PC-3 (cell line): Measurements from ENCODE around the gene DLL3. TPM values are rescaled to one million over a fixed set of nuclear protein-coding genes. Genes with fewer than 3 reads are reported as not detected.

Source experiments
- ATAC-seq: fragments of 200-7000 bp; cut with Tn5 transposase; 2 replicates; pipeline ENCODE4 v1.9.1; 2020; ENCODE audit warnings: mild to moderate bottlenecking, moderate library complexity
- BruUV-seq: library from RNA; stranded (reverse); fragments of 400-500 nt; replicated peaks from 2 replicates; lab custom pipeline; 2021; lab: Mats Ljungman, UMichigan
- CTCF ChIA-PET: fragments of 300-600 bp; sonication (Branson Sonifier 250); formaldehyde crosslinking; loops from one replicate; lab custom pipeline; 2022; ENCODE audit warnings: antibody characterized with exemption; lab: Charles Lee
- POLR2A ChIA-PET: fragments of 300-600 bp; sonication (Branson Sonifier 250); formaldehyde crosslinking; loops from one replicate; lab custom pipeline; 2022; ENCODE audit warnings: antibody characterized with exemption; ENCODE audit not compliant: unreplicated experiment; lab: Charles Lee
- DNase-seq: peaks from one replicate; pipeline ENCODE4 v3.0.0-alpha.2; 2015
- H2AFZ ChIP-seq: fragments of 300-600 bp; sonication (generic); 2 replicates; pipeline ENCODE4 v1.6.0; 2016; ENCODE audit warnings: antibody characterized with exemption, low read length
- H3F3A ChIP-seq: fragments of 300-600 bp; sonication (generic); one replicate; pipeline ENCODE4 v1.6.0; 2017; ENCODE audit warnings: antibody characterized with exemption, low read length, control low read depth, mild to moderate bottlenecking; ENCODE audit not compliant: unreplicated experiment
- H3K27ac ChIP-seq: fragments of 300-600 bp; sonication (generic); 2 replicates; pipeline ENCODE4 v1.5.1; 2016; ENCODE audit warnings: mild to moderate bottlenecking, low read length
- H3K27me3 ChIP-seq: fragments of 300-600 bp; sonication (generic); 2 replicates; pipeline ENCODE4 v1.6.1; 2016; ENCODE audit warnings: low read length, mixed read lengths
- H3K36me3 ChIP-seq: fragments of 300-600 bp; sonication (generic); 2 replicates; pipeline ENCODE4 v1.6.1; 2016; ENCODE audit warnings: low read depth, mixed run types, low read length, mixed read lengths
- H3K4me1 ChIP-seq: fragments of 300-600 bp; sonication (generic); 2 replicates; pipeline ENCODE4 v1.5.1; 2016; ENCODE audit warnings: low read length; ENCODE audit not compliant: insufficient read depth
- H3K4me2 ChIP-seq: fragments of 300-600 bp; sonication (generic); 2 replicates; pipeline ENCODE4 v1.6.0; 2016; ENCODE audit warnings: low read length
- H3K4me3 ChIP-seq: fragments of 300-600 bp; sonication (generic); 2 replicates; pipeline ENCODE4 v1.5.1; 2016; ENCODE audit warnings: mild to moderate bottlenecking, low read length, mixed read lengths
- H3K79me2 ChIP-seq: fragments of 300-600 bp; sonication (generic); 2 replicates; pipeline ENCODE4 v1.6.1; 2017; ENCODE audit warnings: low read length, mixed read lengths
- H3K9ac ChIP-seq: fragments of 300-600 bp; sonication (generic); 2 replicates; pipeline ENCODE4 v1.6.0; 2016; ENCODE audit warnings: mild to moderate bottlenecking, low read length
- H3K9me2 ChIP-seq: fragments of 300-600 bp; sonication (generic); replicated peaks from 2 replicates; pipeline ENCODE4 v1.6.1; 2016; ENCODE audit warnings: mixed run types, low read length, mixed read lengths
- H3K9me3 ChIP-seq: fragments of 300-600 bp; sonication (generic); 2 replicates; pipeline ENCODE4 v1.6.1; 2016; ENCODE audit warnings: low read length, mixed read lengths
- H4K20me1 ChIP-seq: fragments of 300-600 bp; sonication (generic); 2 replicates; pipeline ENCODE4 v1.6.1; 2016; ENCODE audit warnings: low read length, mixed read lengths
- CTCF ChIP-seq: fragments of 300-600 bp; sonication (generic); conservative IDR thresholded peaks from 2 replicates; pipeline ENCODE4 v1.5.1; 2017; ENCODE audit warnings: antibody characterized with exemption, low read depth, mild to moderate bottlenecking, low read length
- EZH2 ChIP-seq: fragments of 300-600 bp; sonication (generic); IDR thresholded peaks from one replicate; pipeline ENCODE4 v1.6.1; 2017; ENCODE audit warnings: antibody characterized with exemption, mild to moderate bottlenecking, low read length; ENCODE audit not compliant: unreplicated experiment
- EZH2phosphoT487 ChIP-seq: fragments of 300-600 bp; sonication (generic); IDR thresholded peaks from 2 replicates; pipeline ENCODE4 v1.6.1; 2018; ENCODE audit warnings: mild to moderate bottlenecking, antibody characterized with exemption, low read length, borderline replicate concordance
- intact Hi-C: fragments of 100-400 bp; cut with micrococcal nuclease; formaldehyde crosslinking; loops from 2 replicates; pipeline ENCODE4 v1.9.0; 2023
- total RNA-seq: library from RNA; depleted of rRNA; stranded (reverse); fragments of >200 nt; gene quantifications from 2 replicates; pipeline ENCODE4 v1.2.3, GENCODE V29; 2014

DLL3 gene
- total RNA-seq, 1 experiment from 2014 or later, result 7.2 TPM

- Histone ChIP-seq H3K9me2 (no peaks in the 10 kb centered on the region), H3K4me3 (no peak overlapping the region), H3K27me3 (no peaks in the 10 kb centered on the region), H3K9me3 (no peaks in the 10 kb centered on the region), H3K27ac (no peak overlapping the region), H3F3A (no peaks in the 10 kb centered on the region), H2AFZ (no peak overlapping the region), H3K9ac (no peak overlapping the region), H3K4me1 (peaks cover 7% of the 10 kb centered on the region), H3K79me2 (no peaks in the 10 kb centered on the region), H4K20me1 (no peaks in the 10 kb centered on the region), H3K4me2 (no peak overlapping the region), H3K36me3 (no peaks in the 10 kb centered on the region)
- TF ChIP-seq EZH2phosphoT487 (no peak), EZH2 (no peak), CTCF (no peak)
- ChIA-PET POLR2A (no interaction called here), CTCF (no interaction called here)
- intact Hi-C loops, result loop anchor here (5.0 kb wide), 1 partner anchor 32 kb away; the partner anchor contains the start of gene EID2B
- no peak for ATAC-seq
- DNase-seq, result no peak
- BruUV-seq, result no TSS peak
Measured at GRCh38 chr19:39499932-39500331, 1.2 kb downstream of the DLL3 start.

- H2AFZ ChIP-seq, result no peak overlapping the region
- no peaks in the 10 kb centered on the region for H4K20me1 ChIP-seq
- H3K79me2 ChIP-seq, result no peaks in the 10 kb centered on the region
- ATAC-seq, result no peak
- H3F3A ChIP-seq, result no peaks in the 10 kb centered on the region
- H3K4me2 ChIP-seq, result no peak overlapping the region
- H3K9me3 ChIP-seq, result no peaks in the 10 kb centered on the region
- intact Hi-C loops, result no loop called here
- TF ChIP-seq EZH2, result no peak
- TF ChIP-seq EZH2phosphoT487, result no peak
- no peak for TF ChIP-seq CTCF
- H3K36me3 ChIP-seq, result no peaks in the 10 kb centered on the region
- ChIA-PET POLR2A (no interaction called here), CTCF (no interaction called here)
- H3K9me2 ChIP-seq, result no peaks in the 10 kb centered on the region
- no peak for DNase-seq
- H3K27ac ChIP-seq, result no peak overlapping the region
- no peak overlapping the region for H3K9ac ChIP-seq
- no peak overlapping the region for H3K4me3 ChIP-seq
- peaks cover 7% of the 10 kb centered on the region for H3K4me1 ChIP-seq
- BruUV-seq, result no TSS peak
- H3K27me3 ChIP-seq, result no peaks in the 10 kb centered on the region
Measured at GRCh38 chr19:39500543-39500942, 1.8 kb downstream of the DLL3 start.

- no TSS peak for BruUV-seq
- Histone ChIP-seq H3K4me1 (peaks cover 7% of the 10 kb centered on the region), H3F3A (no peaks in the 10 kb centered on the region), H2AFZ (no peak overlapping the region), H3K9ac (no peak overlapping the region), H3K9me2 (no peaks in the 10 kb centered on the region), H3K9me3 (no peaks in the 10 kb centered on the region), H3K27me3 (no peaks in the 10 kb centered on the region), H3K4me2 (no peak overlapping the region), H3K36me3 (no peaks in the 10 kb centered on the region), H3K27ac (no peak overlapping the region), H4K20me1 (no peaks in the 10 kb centered on the region), H3K4me3 (no peak overlapping the region), H3K79me2 (no peaks in the 10 kb centered on the region)
- no peak for ATAC-seq
- no peak for TF ChIP-seq CTCF
- TF ChIP-seq EZH2phosphoT487, result no peak
- TF ChIP-seq EZH2, result no peak
- DNase-seq, result no peak
- CTCF ChIA-PET, result no interaction called here
- POLR2A ChIA-PET, result no interaction called here
- intact Hi-C loops, result no loop called here
Measured at GRCh38 chr19:39501340-39501739, 2.6 kb downstream of the DLL3 start.
